Nephron progenitor cell (in vitro differentiated cells): ENCODE data around the gene CYBC1.
A peak's percentile ranks its signal among the peaks of the same experiment; 100 is the strongest.

Source experiments
- DNase-seq: peaks from one replicate; pipeline ENCODE4 v3.0.0; 2021
- H3K27ac Mint-ChIP-seq: 2 replicates; pipeline ENCODE4 v1.8.0; 2021; ENCODE audit warnings: mild to moderate bottlenecking, moderate library complexity, mixed read lengths
- H3K27me3 Mint-ChIP-seq: 2 replicates; pipeline ENCODE4 v1.8.0; 2021; ENCODE audit warnings: mild to moderate bottlenecking, low read depth, mixed read lengths; ENCODE audit not compliant: poor library complexity
- H3K36me3 Mint-ChIP-seq: 2 replicates; pipeline ENCODE4 v1.8.0; 2021; ENCODE audit warnings: low read depth, mixed read lengths
- H3K4me1 Mint-ChIP-seq: 2 replicates; pipeline ENCODE4 v1.8.0; 2021; ENCODE audit warnings: mixed read lengths
- H3K4me3 Mint-ChIP-seq: 2 replicates; pipeline ENCODE4 v1.8.0; 2021; ENCODE audit warnings: mild to moderate bottlenecking, moderate library complexity, mixed read lengths
- H3K9me3 Mint-ChIP-seq: 2 replicates; pipeline ENCODE4 v1.8.0; 2021; ENCODE audit warnings: mild to moderate bottlenecking, moderate library complexity, mixed read lengths
- TF ChIP-seq, protein P1 (sequence below): fragments of 200-600 bp; sonication (generic); IDR thresholded peaks from 2 replicates; pipeline ENCODE4 v1.5.0; 2021; ENCODE audit warnings: antibody characterized with exemption

The CYBC1 gene

DNA sequence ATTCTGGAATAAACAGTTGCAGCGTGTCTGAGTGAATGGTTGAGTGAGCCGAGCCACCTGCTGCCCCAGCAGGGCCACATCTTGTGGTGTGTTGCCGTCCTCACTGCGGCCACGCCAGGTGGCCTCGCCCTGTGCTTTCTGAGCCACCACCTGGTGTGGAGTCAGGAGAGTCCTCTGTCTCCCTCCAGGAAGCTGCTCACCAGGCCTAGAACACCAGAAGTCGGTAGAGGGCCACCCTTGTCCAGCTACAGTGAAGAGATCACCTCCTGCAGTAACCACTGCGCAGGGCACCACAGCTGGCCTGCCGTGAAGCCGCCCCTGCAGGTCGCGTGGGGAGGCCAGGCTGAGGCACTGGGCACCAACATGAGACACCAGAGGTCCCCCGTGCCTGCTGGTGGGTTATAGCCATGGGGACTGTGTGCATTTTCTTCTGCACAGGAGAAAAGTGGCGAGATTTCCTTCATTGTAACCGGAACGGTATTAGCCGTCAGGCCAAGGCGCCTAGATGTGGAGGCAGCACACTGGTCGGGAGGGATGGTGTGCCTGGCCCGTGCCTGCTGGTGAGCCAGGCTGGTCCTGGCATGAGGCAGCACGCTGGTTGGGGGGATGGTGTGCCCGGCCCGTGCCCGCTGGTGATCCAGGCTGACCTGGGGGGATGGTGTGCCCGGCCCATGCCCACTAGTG, 40.1 kb upstream of the CYBC1 start:
- DNase-seq = no peak
- TF ChIP-seq, protein P1, sequence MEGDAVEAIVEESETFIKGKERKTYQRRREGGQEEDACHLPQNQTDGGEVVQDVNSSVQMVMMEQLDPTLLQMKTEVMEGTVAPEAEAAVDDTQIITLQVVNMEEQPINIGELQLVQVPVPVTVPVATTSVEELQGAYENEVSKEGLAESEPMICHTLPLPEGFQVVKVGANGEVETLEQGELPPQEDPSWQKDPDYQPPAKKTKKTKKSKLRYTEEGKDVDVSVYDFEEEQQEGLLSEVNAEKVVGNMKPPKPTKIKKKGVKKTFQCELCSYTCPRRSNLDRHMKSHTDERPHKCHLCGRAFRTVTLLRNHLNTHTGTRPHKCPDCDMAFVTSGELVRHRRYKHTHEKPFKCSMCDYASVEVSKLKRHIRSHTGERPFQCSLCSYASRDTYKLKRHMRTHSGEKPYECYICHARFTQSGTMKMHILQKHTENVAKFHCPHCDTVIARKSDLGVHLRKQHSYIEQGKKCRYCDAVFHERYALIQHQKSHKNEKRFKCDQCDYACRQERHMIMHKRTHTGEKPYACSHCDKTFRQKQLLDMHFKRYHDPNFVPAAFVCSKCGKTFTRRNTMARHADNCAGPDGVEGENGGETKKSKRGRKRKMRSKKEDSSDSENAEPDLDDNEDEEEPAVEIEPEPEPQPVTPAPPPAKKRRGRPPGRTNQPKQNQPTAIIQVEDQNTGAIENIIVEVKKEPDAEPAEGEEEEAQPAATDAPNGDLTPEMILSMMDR = no peak
- no peaks in the 10 kb centered on the region for H3K9me3 Mint-ChIP-seq
- H3K27ac Mint-ChIP-seq = peak overlapping the region; percentile 65
- H3K4me1 Mint-ChIP-seq = peaks cover 18% of the 10 kb centered on the region
- peaks cover 28% of the 10 kb centered on the region for H3K36me3 Mint-ChIP-seq
- H3K4me3 Mint-ChIP-seq = no peak overlapping the region
- peaks cover 19% of the 10 kb centered on the region for H3K27me3 Mint-ChIP-seq

DNA sequence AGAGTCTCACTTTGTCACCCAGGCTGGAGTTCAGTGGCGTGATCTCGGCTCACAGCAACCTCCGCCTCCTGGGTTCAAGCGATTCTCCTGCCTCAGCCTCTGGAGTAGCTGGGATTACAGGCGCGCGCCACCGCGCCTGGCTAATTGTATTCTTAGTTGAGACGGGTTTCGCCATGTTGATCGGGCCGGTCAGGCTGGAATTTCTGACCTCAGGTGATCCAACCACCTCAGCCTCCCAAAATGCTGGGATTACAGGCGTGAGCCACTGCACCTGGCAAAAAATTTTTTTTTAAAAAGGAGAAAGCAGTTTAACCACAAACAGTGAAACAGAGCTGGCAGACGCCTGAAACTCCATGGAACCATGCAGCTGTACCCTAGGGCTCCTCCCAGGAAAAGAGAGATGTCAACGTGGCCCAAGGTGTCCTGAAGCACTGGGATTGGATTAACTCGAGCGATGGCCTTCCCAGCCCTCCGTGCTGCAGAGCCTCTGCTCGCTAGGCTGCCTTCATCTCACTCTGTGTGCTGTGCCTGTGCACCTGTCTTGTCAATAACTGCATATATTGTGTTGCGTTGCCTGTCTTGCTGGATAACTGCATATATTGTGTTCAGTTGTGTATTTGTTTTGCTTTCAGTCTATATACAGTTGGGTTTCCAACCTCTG, 39.4 kb upstream of the CYBC1 start:
- no peak for DNase-seq
- H3K4me1 Mint-ChIP-seq = peaks cover 18% of the 10 kb centered on the region
- H3K27ac Mint-ChIP-seq = peak overlapping the region; percentile 65
- H3K9me3 Mint-ChIP-seq = no peaks in the 10 kb centered on the region
- H3K4me3 Mint-ChIP-seq = no peak overlapping the region
- H3K36me3 Mint-ChIP-seq = peaks cover 35% of the 10 kb centered on the region
- peaks cover 19% of the 10 kb centered on the region for H3K27me3 Mint-ChIP-seq
- TF ChIP-seq, protein P1 = no peak

DNA sequence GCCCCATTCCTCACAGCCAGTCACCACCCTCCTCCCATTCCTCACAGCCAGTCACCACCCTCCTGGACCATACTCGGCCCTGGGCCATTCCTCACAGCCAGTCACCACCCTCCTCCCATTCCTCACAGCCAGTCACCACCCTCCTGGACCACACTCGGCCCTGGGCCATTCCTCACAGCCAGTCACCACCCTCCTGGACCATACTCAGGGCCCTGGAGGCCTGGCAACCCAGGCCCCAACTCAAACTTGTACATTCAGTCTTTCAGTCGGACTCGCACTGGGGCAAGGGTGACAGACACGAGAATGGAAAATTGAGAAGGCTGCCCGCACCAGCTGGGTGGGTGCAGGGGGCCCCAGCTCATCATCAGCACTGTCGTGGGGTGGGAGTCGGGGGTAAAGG, 38.6 kb upstream of the CYBC1 start:
- TF ChIP-seq, protein P1 = no peak
- H3K4me1 Mint-ChIP-seq = peaks cover 15% of the 10 kb centered on the region
- H3K27ac Mint-ChIP-seq = no peak overlapping the region

GRCh38 chr17:82487910-82488309, 37.4 kb upstream of the CYBC1 start:
- Mint-ChIP-seq H3K9me3 (no peaks in the 10 kb centered on the region), H3K27me3 (peaks cover 6% of the 10 kb centered on the region), H3K4me1 (peaks cover 9% of the 10 kb centered on the region), H3K36me3 (peaks cover 49% of the 10 kb centered on the region), H3K27ac (peak overlapping the region; percentile 42), H3K4me3 (no peak overlapping the region)
- TF ChIP-seq, protein P1 = no peak
- DNase-seq = no peak

More for the DNA sequence above, 38.6 kb upstream of the CYBC1 start:
- Mint-ChIP-seq H3K27me3 (peaks cover 11% of the 10 kb centered on the region), H3K4me3 (no peak overlapping the region), H3K36me3 (peaks cover 42% of the 10 kb centered on the region), H3K9me3 (no peaks in the 10 kb centered on the region)
- DNase-seq = no peak

GRCh38 chr17:82486231-82487094, 35.9 kb upstream of the CYBC1 start:
- Mint-ChIP-seq H3K4me3 (no peak overlapping the region), H3K9me3 (no peaks in the 10 kb centered on the region), H3K27me3 (peaks cover 6% of the 10 kb centered on the region), H3K27ac (peak overlapping the region; percentile 96), H3K36me3 (peaks cover 62% of the 10 kb centered on the region), H3K4me1 (peaks cover 9% of the 10 kb centered on the region)
- DNase-seq = no peak
- TF ChIP-seq, protein P1 = no peak
